ENCODE results near the gene TOP3A. TPM values are rescaled to one million over a fixed set of nuclear protein-coding genes. Genes with fewer than 3 reads are reported as not detected.
"Not testable (repeated sequence)": the region's sequence is repeated elsewhere in the genome, so short reads cannot be mapped to it uniquely, and the experiment has no call there.

Gene TOP3A
- total and polyA plus RNA-seq, 12 donors = 8.2 to 15.6 (median 12.4) TPM

GRCh38 chr17:18339933-18340332, 25.1 kb upstream of the TOP3A start:
- 97 to 99% methylated on average over 13 of the region's 13 CpGs for WGBS, 2 donors
- no peak for TF ChIP-seq CTCF (IDR thresholded peaks at IDR 0.05)
- no peaks in the 10 kb centered on the region for H3K27me3 ChIP-seq
- no peak for ATAC-seq
- H3K27ac ChIP-seq = no peak overlapping the region
- H3K9me3 ChIP-seq = no peaks in the 10 kb centered on the region
- H3K4me1 ChIP-seq = no peaks in the 10 kb centered on the region
- intact Hi-C loops (cut with DNase I) = no loop called here
- peaks cover 0 to 82% (median 0%) of the 10 kb centered on the region in 9 donors for H3K36me3 ChIP-seq
- DNase-seq = no peak
- no peak overlapping the region for H3K4me3 ChIP-seq

DNA sequence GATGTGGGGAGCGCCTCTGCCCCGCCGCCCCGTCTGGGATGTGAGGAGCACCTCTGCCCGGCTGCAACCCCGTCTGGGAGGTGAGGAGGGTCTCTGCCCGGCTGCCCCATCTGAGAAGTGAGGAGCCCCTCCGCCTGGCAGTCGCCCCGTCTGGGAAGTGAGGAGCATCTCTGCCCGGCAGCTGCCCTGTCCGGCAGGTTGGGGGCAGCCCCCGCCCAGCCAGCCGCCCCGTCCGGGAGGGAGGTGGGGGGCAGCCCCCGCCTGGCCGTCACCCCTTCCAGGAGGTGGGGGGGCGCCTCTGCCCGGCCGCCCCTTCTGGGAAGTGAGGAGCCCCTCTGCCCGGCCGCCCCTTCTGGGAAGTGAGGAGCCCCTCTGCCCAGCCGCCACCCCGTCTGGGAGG, 23.4 kb upstream of the TOP3A start:
- H3K27ac ChIP-seq; H3K27me3 ChIP-seq; intact Hi-C loops (cut with DNase I); H3K9me3 ChIP-seq; ATAC-seq; DNase-seq; H3K4me1 ChIP-seq; H3K4me3 ChIP-seq: not testable (repeated sequence)
- peaks cover 0 to 80% (median 0%) of the 10 kb centered on the region in 9 donors for H3K36me3 ChIP-seq
- WGBS, 2 donors = 97 to 99% methylated on average over 19 to 25 of the region's 25 CpGs

GRCh38 chr17:18332909-18333489, 18.2 kb upstream of the TOP3A start:
- intact Hi-C loops (cut with DNase I) = no loop called here
- DNase-seq = no peak
- Histone ChIP-seq H3K27ac (no peak overlapping the region), H3K9me3 (no peaks in the 10 kb centered on the region), H3K36me3 (peaks cover 0 to 90% (median 3%) of the 10 kb centered on the region in 9 donors), H3K4me3 (no peak overlapping the region), H3K4me1 (no peaks in the 10 kb centered on the region), H3K27me3 (no peaks in the 10 kb centered on the region)
- TF ChIP-seq CTCF (IDR thresholded peaks at IDR 0.05) = no peak
- 92 to 96% methylated on average over 4 of the region's 4 CpGs for whole genome bisulfite sequencing, 2 donors
- ATAC-seq = peak in 1 of 8 donors; percentile 19

GRCh38 chr17:18331879-18332278, 17.1 kb upstream of the TOP3A start:
- ATAC-seq = no peak
- Histone ChIP-seq H3K4me3 (no peak overlapping the region), H3K36me3 (peaks cover 0 to 98% (median 3%) of the 10 kb centered on the region in 9 donors), H3K27me3 (no peaks in the 10 kb centered on the region), H3K9me3 (no peaks in the 10 kb centered on the region), H3K4me1 (no peaks in the 10 kb centered on the region), H3K27ac (no peak overlapping the region)
- no peak for DNase-seq
- no peak for TF ChIP-seq CTCF (IDR thresholded peaks at IDR 0.05)
- 90% methylated on average over 9 of the region's 9 CpGs for WGBS, 2 donors
- intact Hi-C loops (cut with DNase I) = no loop called here

- intact Hi-C loops (cut with DNase I) = loop anchor here in 1 of 10 donors (10.0 kb wide), 1 partner anchor 56 kb away; no protein-coding TSS in a partner anchor
- no peak for TF ChIP-seq CTCF (IDR thresholded peaks at IDR 0.05)
- Histone ChIP-seq H3K27ac (no peak overlapping the region), H3K4me1 (no peaks in the 10 kb centered on the region), H3K36me3 (peaks cover 0 to 99% (median 26%) of the 10 kb centered on the region in 9 donors), H3K4me3 (no peak overlapping the region), H3K9me3 (no peaks in the 10 kb centered on the region), H3K27me3 (no peaks in the 10 kb centered on the region)
- DNase-seq = no peak
- 92 to 95% methylated on average over 9 of the region's 9 CpGs for WGBS, 2 donors
- ATAC-seq = no peak
Observed at GRCh38 chr17:18328643-18329204, 13.9 kb upstream of the TOP3A start.
